H9 (cell line): Measurements from ENCODE around the gene PXYLP1. TPM values are rescaled to one million over a fixed set of nuclear protein-coding genes. Genes with fewer than 3 reads are reported as not detected.

Experiments
- DNase-seq: peaks from one replicate; pipeline ENCODE4 v3.0.0-alpha.2; 2017
- H2AFZ ChIP-seq: one replicate; pipeline ENCODE4 v1.6.1; 2013; ENCODE audit warnings: mild to moderate bottlenecking, low read length, control low read depth, moderate library complexity
- H2AK5ac ChIP-seq: 2 replicates; pipeline ENCODE4 v1.6.1; 2013; ENCODE audit warnings: low read length, control low read depth, mixed read lengths; ENCODE audit not compliant: insufficient read length
- H2BK120ac ChIP-seq: one replicate; pipeline ENCODE4 v1.6.1; 2013; ENCODE audit warnings: low read depth, mild to moderate bottlenecking, low read length, control low read depth, inconsistent platforms; ENCODE audit not compliant: poor library complexity, severe bottlenecking
- H2BK12ac ChIP-seq: 2 replicates; pipeline ENCODE4 v1.6.1; 2013; ENCODE audit warnings: low read length, control low read depth, mixed read lengths, low read depth; ENCODE audit not compliant: insufficient read length
- H2BK15ac ChIP-seq: 2 replicates; pipeline ENCODE4 v1.6.1; 2013; ENCODE audit warnings: low read depth, low read length, control low read depth
- H2BK20ac ChIP-seq: one replicate; pipeline ENCODE4 v1.6.1; 2013; ENCODE audit warnings: low read depth, mild to moderate bottlenecking, low read length, control low read depth, inconsistent platforms; ENCODE audit not compliant: poor library complexity, severe bottlenecking
- H2BK5ac ChIP-seq: 2 replicates; pipeline ENCODE4 v1.6.1; 2013; ENCODE audit warnings: low read length, control low read depth, mixed read lengths; ENCODE audit not compliant: insufficient read length
- H3K14ac ChIP-seq: 2 replicates; pipeline ENCODE4 v1.6.1; 2013; ENCODE audit warnings: low read length, control low read depth; ENCODE audit not compliant: insufficient read depth
- H3K18ac ChIP-seq: 2 replicates; pipeline ENCODE4 v1.6.1; 2013; ENCODE audit warnings: low read depth, mild to moderate bottlenecking, mixed read lengths, low read length, control low read depth; ENCODE audit not compliant: insufficient read length
- H3K23ac ChIP-seq: 2 replicates; pipeline ENCODE4 v1.6.1; 2013; ENCODE audit warnings: low read length, control low read depth, mixed read lengths, low read depth; ENCODE audit not compliant: insufficient read length
- H3K23me2 ChIP-seq: 2 replicates; pipeline ENCODE4 v1.6.1; 2013; ENCODE audit warnings: low read depth, mild to moderate bottlenecking, mixed read lengths, low read length, control low read depth; ENCODE audit not compliant: insufficient read length, poor library complexity, severe bottlenecking
- H3K27ac ChIP-seq: 2 replicates; pipeline ENCODE4 v1.5.1; 2013; ENCODE audit warnings: low read length, control low read depth, mixed read lengths, low read depth; ENCODE audit not compliant: insufficient read length
- H3K27me3 ChIP-seq: 2 replicates; pipeline ENCODE4 v1.6.1; 2013; ENCODE audit warnings: low read length, control low read depth, inconsistent platforms; ENCODE audit not compliant: insufficient read depth
- H3K4ac ChIP-seq: 2 replicates; pipeline ENCODE4 v1.6.1; 2013; ENCODE audit warnings: low read depth, mild to moderate bottlenecking, control low read depth, inconsistent platforms, low read length, moderate library complexity
- H3K4me1 ChIP-seq: 2 replicates; pipeline ENCODE4 v1.6.1; 2013; ENCODE audit warnings: low read length, control low read depth, inconsistent platforms; ENCODE audit not compliant: insufficient read depth
- H3K4me2 ChIP-seq: 2 replicates; pipeline ENCODE4 v1.6.1; 2013; ENCODE audit warnings: low read length, control low read depth, mixed read lengths; ENCODE audit not compliant: insufficient read length, insufficient read depth
- H3K56ac ChIP-seq: 2 replicates; pipeline ENCODE4 v1.6.1; 2013; ENCODE audit warnings: low read depth, mild to moderate bottlenecking, mixed read lengths, low read length, control low read depth; ENCODE audit not compliant: insufficient read length
- H3K79me1 ChIP-seq: 2 replicates; pipeline ENCODE4 v1.6.1; 2013; ENCODE audit warnings: low read depth, mild to moderate bottlenecking, moderate library complexity, low read length, control low read depth, inconsistent platforms; ENCODE audit not compliant: insufficient read depth, poor library complexity, severe bottlenecking
- H3K79me2 ChIP-seq: 2 replicates; pipeline ENCODE4 v1.6.1; 2013; ENCODE audit warnings: low read length, control low read depth, inconsistent platforms; ENCODE audit not compliant: insufficient read depth
- H3K9ac ChIP-seq: 2 replicates; pipeline ENCODE4 v1.6.1; 2013; ENCODE audit warnings: low read length, control low read depth, mixed read lengths; ENCODE audit not compliant: insufficient read length; ENCODE audit errors: extremely low read depth
- H3K9me3 ChIP-seq: one replicate; pipeline ENCODE4 v1.6.1; 2013; ENCODE audit warnings: low read depth, low read length, inconsistent platforms; ENCODE audit not compliant: control insufficient read depth
- H3T11ph ChIP-seq: one replicate; pipeline ENCODE4 v1.6.1; 2013; ENCODE audit warnings: mild to moderate bottlenecking, low read length, control low read depth, inconsistent platforms
- H4K20me1 ChIP-seq: one replicate; pipeline ENCODE4 v1.6.1; 2013; ENCODE audit not compliant: control insufficient read depth, insufficient read length, insufficient read depth
- H4K5ac ChIP-seq: 2 replicates; pipeline ENCODE4 v1.6.1; 2013; ENCODE audit warnings: low read depth, mild to moderate bottlenecking, mixed read lengths, low read length, control low read depth; ENCODE audit not compliant: insufficient read length
- H4K8ac ChIP-seq: replicated peaks from 2 replicates; pipeline ENCODE4 v1.6.1; 2013; ENCODE audit warnings: low read length, control low read depth, mixed read lengths, low read depth; ENCODE audit not compliant: insufficient read length
- H4K91ac ChIP-seq: 2 replicates; pipeline ENCODE4 v1.6.1; 2013; ENCODE audit warnings: low read depth, mild to moderate bottlenecking, moderate library complexity, mixed read lengths, low read length, control low read depth; ENCODE audit not compliant: insufficient read length
- H3K27ac Mint-ChIP-seq, 3 experiments: 2 replicates in 2 of 3; 3 replicates in 1 of 3; pipeline ENCODE4 v1.8.0; 2020 to 2021; ENCODE audit warnings: mixed read lengths in 3 of 3, mild to moderate bottlenecking in 1 of 3, moderate library complexity in 1 of 3
- H3K27me3 Mint-ChIP-seq: 2 replicates; pipeline ENCODE4 v1.8.0; 2021; ENCODE audit warnings: low read depth, mild to moderate bottlenecking, moderate library complexity, mixed read lengths
- H3K36me3 Mint-ChIP-seq, 3 experiments: 2 replicates in 2 of 3; 3 replicates in 1 of 3; pipeline ENCODE4 v1.8.0; 2020 to 2021; ENCODE audit warnings: low read depth in 3 of 3, mixed read lengths in 3 of 3; ENCODE audit not compliant: insufficient read depth in 1 of 3
- H3K4me1 Mint-ChIP-seq, 2 experiments: 2 replicates each; pipeline ENCODE4 v1.8.0; 2020; ENCODE audit warnings: mixed read lengths in 2 of 2
- H3K4me3 Mint-ChIP-seq, 2 experiments: 2 replicates in 1 of 2; 3 replicates in 1 of 2; pipeline ENCODE4 v1.8.0; 2020 to 2021; ENCODE audit warnings: mild to moderate bottlenecking in 2 of 2, mixed read lengths in 2 of 2, moderate library complexity in 1 of 2
- H3K9me3 Mint-ChIP-seq, 2 experiments: 2 replicates in 1 of 2; 3 replicates in 1 of 2; pipeline ENCODE4 v1.8.0; 2020; ENCODE audit warnings: mild to moderate bottlenecking in 2 of 2, mixed read lengths in 2 of 2, moderate library complexity in 1 of 2
- CTCF ChIP-seq: fragments of 200-600 bp; sonication (generic); conservative IDR thresholded peaks from 3 replicates; pipeline ENCODE4 v1.8.0; 2021; ENCODE audit warnings: antibody characterized with exemption, mild to moderate bottlenecking
- total RNA-seq: library from RNA; stranded (reverse); gene quantifications from 2 replicates; pipeline ENCODE4 v1.2.1, GENCODE V29; 2021

PXYLP1 gene
- total RNA-seq, 1 experiment from 2014 or later: 17.9 TPM

- no peak overlapping the region for H3K14ac ChIP-seq
- Mint-ChIP-seq H3K36me3 (peaks cover 2 to 7% (median 5%) of the 10 kb centered on the region in 3 experiments; a peak in 6 of 7 replicates), H3K27ac (no peak overlapping the region), H3K4me1 (peaks cover 33 to 35% of the 10 kb centered on the region in 2 experiments), H3K9me3 (peaks cover 12 to 13% of the 10 kb centered on the region in 2 experiments), H3K4me3 (no peak overlapping the region), H3K27me3 (peaks cover 24% of the 10 kb centered on the region)
- H3K18ac ChIP-seq: no peak overlapping the region
- no peak for DNase-seq
- H3K27ac ChIP-seq: no peak overlapping the region
- H4K20me1 ChIP-seq: no peaks in the 10 kb centered on the region
- no peak overlapping the region for H2BK120ac ChIP-seq
- no peak overlapping the region for H2BK12ac ChIP-seq
- H3K4ac ChIP-seq: no peak overlapping the region
- H3K27me3 ChIP-seq: peaks cover 7% of the 10 kb centered on the region; the same call in 1 of the 2 replicates
- H3K9me3 ChIP-seq: no peaks in the 10 kb centered on the region
- H3K9ac ChIP-seq: no peak overlapping the region
- no peak overlapping the region for H3K56ac ChIP-seq
- peaks cover 3% of the 10 kb centered on the region; the same call in 1 of the 2 replicates for H3K4me1 ChIP-seq
- H2BK5ac ChIP-seq: no peak overlapping the region
- peaks cover 3% of the 10 kb centered on the region for H3K23me2 ChIP-seq
- no peak overlapping the region for H4K8ac ChIP-seq
- no peak overlapping the region for H3K23ac ChIP-seq
- H2BK15ac ChIP-seq: no peak overlapping the region
- H3K79me1 ChIP-seq: no peaks in the 10 kb centered on the region
- H3K79me2 ChIP-seq: no peaks in the 10 kb centered on the region
- H4K91ac ChIP-seq: no peak overlapping the region
- H3K4me2 ChIP-seq: no peak overlapping the region
- no peak for TF ChIP-seq CTCF
- H3T11ph ChIP-seq: no peak overlapping the region
- no peak overlapping the region for H2BK20ac ChIP-seq
- H2AK5ac ChIP-seq: no peak overlapping the region
- no peak overlapping the region for H4K5ac ChIP-seq
- H2AFZ ChIP-seq: no peak overlapping the region
These were observed 5.7 kb upstream of the PXYLP1 start for GRCh38 chr3:141225939-141226338.
